Peyer's patch (tissue), 4 donors: Measurements from ENCODE around the gene KRTAP5-2. TPM values are rescaled to one million over a fixed set of nuclear protein-coding genes. Genes with fewer than 3 reads are reported as not detected.
A peak's percentile ranks its signal among the peaks of the same experiment; 100 is the strongest.

Experiments used
- DNase-seq, 3 donors: peaks; one replicate each; pipeline ENCODE4 v3.0.0-alpha.2; 2017 to 2019
- H3K27ac ChIP-seq, 4 donors: fragments of 200-600 bp; sonication (generic); one replicate each; pipeline ENCODE4 v1.5.1; 2016 to 2019
- H3K27me3 ChIP-seq, 2 donors: fragments of 200-600 bp; sonication (generic); one replicate each; pipeline ENCODE4 v1.5.1; 2019
- H3K36me3 ChIP-seq, 3 donors: fragments of 200-600 bp; sonication (generic); one replicate each; pipeline ENCODE4 v1.5.1; 2016 to 2019
- H3K4me1 ChIP-seq, 4 donors: fragments of 200-600 bp; sonication (generic); one replicate each; pipeline ENCODE4 v1.5.1; 2016 to 2019
- H3K4me3 ChIP-seq, 4 donors: fragments of 200-600 bp; sonication (generic); 1 replicate in 3 of 4; 2 replicates in 1 of 4; pipeline ENCODE4 v1.5.1; 2016 to 2019; ENCODE audit warnings: mild to moderate bottlenecking in 1 of 4
- H3K9me3 ChIP-seq, 4 donors: fragments of 200-600 bp; sonication (generic); one replicate each; pipeline ENCODE4 v1.5.1; 2016 to 2019; ENCODE audit warnings: mild to moderate bottlenecking in 1 of 4
- POLR2A ChIP-seq, 2 donors: fragments of 450-650 bp; IDR thresholded peaks; one replicate each; pipeline ENCODE4 v1.5.1; 2017; ENCODE audit warnings: antibody characterized with exemption in 2 of 2, mild to moderate bottlenecking in 2 of 2, moderate library complexity in 2 of 2
- total RNA-seq, 4 donors: library from RNA; depleted of rRNA; stranded (reverse); fragments of >200 nt; gene quantifications; one replicate each; pipeline ENCODE4 v1.1.0, GENCODE V29; 2016
- TF ChIP-seq, protein P1 (sequence below), 6 experiments: fragments of 450-650 bp in 4 of 6; fragments of 200-600 bp in 2 of 6; sonication (generic) in 1 of 6; IDR thresholded peaks; one replicate each; pipeline ENCODE4 v1.5.1; 2017 to 2019; ENCODE audit warnings: antibody characterized with exemption in 6 of 6, mild to moderate bottlenecking in 3 of 6, moderate library complexity in 1 of 6

KRTAP5-2 gene
- total RNA-seq, 4 donors from 2014 or later, result not detected

GRCh38 chr11:1554981-1555712 lies 42.9 kb downstream of the KRTAP5-2 start:
- TF ChIP-seq, protein P1, sequence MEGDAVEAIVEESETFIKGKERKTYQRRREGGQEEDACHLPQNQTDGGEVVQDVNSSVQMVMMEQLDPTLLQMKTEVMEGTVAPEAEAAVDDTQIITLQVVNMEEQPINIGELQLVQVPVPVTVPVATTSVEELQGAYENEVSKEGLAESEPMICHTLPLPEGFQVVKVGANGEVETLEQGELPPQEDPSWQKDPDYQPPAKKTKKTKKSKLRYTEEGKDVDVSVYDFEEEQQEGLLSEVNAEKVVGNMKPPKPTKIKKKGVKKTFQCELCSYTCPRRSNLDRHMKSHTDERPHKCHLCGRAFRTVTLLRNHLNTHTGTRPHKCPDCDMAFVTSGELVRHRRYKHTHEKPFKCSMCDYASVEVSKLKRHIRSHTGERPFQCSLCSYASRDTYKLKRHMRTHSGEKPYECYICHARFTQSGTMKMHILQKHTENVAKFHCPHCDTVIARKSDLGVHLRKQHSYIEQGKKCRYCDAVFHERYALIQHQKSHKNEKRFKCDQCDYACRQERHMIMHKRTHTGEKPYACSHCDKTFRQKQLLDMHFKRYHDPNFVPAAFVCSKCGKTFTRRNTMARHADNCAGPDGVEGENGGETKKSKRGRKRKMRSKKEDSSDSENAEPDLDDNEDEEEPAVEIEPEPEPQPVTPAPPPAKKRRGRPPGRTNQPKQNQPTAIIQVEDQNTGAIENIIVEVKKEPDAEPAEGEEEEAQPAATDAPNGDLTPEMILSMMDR (IDR thresholded peaks at IDR 0.05), result no peak
- TF ChIP-seq POLR2A (IDR thresholded peaks at IDR 0.05), result no peak
- peaks cover 0 to 33% (median 6%) of the 10 kb centered on the region in 4 donors for H3K4me1 ChIP-seq
- H3K27me3 ChIP-seq, result no peaks in the 10 kb centered on the region
- no peak overlapping the region for H3K27ac ChIP-seq
- H3K9me3 ChIP-seq, result no peaks in the 10 kb centered on the region
- no peak for DNase-seq
- peaks cover 0 to 7% (median 0%) of the 10 kb centered on the region in 3 donors for H3K36me3 ChIP-seq
- no peak overlapping the region for H3K4me3 ChIP-seq

DNA sequence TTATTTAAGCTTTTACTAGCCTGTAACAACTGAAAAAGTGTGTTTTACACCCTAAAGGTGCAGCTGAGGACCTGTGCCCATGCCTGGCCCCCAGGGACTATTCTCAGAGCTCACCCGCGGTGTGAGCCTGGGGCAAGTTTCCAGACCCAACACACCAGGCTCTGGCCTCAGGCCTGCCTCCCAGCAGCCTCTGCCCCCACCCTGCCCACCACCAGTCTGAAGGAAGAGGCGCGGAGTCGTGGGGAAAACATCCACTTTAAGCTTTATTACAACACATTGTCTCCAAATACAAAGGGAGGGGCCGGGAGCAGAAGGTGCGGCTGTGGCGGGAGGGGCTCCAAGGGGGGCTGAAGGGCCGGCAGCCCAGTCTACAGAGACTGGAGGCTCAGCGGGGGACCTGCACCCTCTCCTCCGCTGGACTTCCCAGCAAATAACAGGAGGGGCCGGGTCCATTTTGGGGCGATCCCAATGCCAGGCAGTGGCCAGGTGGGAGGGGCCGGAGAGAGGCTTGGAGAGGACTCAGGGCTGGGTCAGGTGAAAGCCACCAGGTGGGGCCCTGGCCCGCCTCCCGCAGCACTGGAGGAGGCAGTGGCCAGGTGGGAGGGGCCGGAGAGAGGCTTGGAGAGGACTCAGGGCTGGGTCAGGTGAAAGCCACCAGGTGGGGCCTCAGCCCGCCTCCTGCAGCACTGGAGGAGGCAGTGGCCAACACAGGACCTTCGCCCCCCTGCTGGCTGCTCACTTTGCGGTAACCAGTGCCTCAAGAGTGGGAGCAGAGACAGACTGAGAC lies 44.1 kb downstream of the KRTAP5-2 start:
- no peak overlapping the region for H3K4me3 ChIP-seq
- TF ChIP-seq, protein P1 (IDR thresholded peaks at IDR 0.05), result peak in 4 of 6 experiments; percentile 24 to 83 (median 64)
- TF ChIP-seq POLR2A (IDR thresholded peaks at IDR 0.05), result no peak
- peak in 2 of 3 donors; percentile 87 to 88 for DNase-seq
- H3K27ac ChIP-seq, result no peak overlapping the region
- peaks cover 0 to 7% (median 0%) of the 10 kb centered on the region in 3 donors for H3K36me3 ChIP-seq
- no peaks in the 10 kb centered on the region for H3K9me3 ChIP-seq
- H3K27me3 ChIP-seq, result no peaks in the 10 kb centered on the region
- H3K4me1 ChIP-seq, result peaks cover 0 to 21% (median 2%) of the 10 kb centered on the region in 4 donors

- H3K4me1 ChIP-seq, result peaks cover 0 to 32% (median 25%) of the 10 kb centered on the region in 4 donors
- peaks cover 0 to 8% of the 10 kb centered on the region in 2 donors for H3K27me3 ChIP-seq
- H3K9me3 ChIP-seq, result no peaks in the 10 kb centered on the region
- H3K4me3 ChIP-seq, result no peak overlapping the region
- H3K27ac ChIP-seq, result peak overlapping the region in 1 of 4 donors; percentile 9
- H3K36me3 ChIP-seq, result no peaks in the 10 kb centered on the region
- DNase-seq, result no peak
- TF ChIP-seq POLR2A (IDR thresholded peaks at IDR 0.05), result no peak
- TF ChIP-seq, protein P1 (IDR thresholded peaks at IDR 0.05), result no peak
Measured at GRCh38 chr11:1549338-1550330, 48.5 kb downstream of the KRTAP5-2 start.

DNA sequence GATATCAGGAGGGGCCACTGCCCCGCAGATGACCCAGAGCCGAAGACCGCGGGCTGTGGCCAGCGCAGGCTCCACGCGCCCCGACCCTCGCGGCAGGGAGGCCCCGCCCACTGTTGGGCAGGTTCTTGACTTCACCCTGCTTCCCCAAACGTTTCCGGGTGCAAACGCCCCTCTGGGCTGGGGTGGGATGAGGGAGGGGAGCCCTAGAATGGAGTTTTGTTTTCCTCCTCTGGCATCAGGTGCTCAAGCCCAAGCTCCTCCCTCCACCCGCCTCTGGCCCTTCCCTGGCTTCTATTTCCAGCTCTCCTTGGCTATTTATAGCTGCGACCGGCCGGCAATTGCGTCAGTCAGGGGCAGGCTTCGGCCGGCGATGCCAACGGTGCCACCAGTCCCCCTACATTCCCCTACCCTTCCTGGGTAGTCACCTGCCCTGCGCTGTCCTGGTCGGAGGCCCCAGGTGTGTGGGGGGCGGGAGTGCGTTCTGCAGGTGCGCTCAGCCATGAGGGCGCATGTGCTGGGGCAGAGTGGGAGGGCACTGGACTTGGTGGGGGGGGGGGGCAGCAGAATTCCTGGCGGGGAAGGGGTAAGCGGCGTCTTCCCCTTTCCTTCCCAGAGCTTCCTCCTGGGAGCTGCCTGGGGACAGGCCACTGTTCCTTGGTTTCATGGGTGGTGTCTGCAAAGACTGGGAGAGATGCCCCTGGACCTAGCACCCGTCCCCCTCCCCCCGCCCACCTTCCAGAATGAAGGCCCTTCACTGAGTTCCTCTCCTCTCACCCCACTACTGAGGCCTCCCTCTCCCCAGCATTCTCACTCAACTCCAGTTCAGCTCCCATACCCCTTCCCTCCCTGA lies 49.6 kb downstream of the KRTAP5-2 start:
- TF ChIP-seq, protein P1 (IDR thresholded peaks at IDR 0.05), result no peak
- peak in 1 of 2 donors; percentile 52 for TF ChIP-seq POLR2A (IDR thresholded peaks at IDR 0.05)
- peaks cover 0 to 8% of the 10 kb centered on the region in 2 donors for H3K27me3 ChIP-seq

More for the DNA sequence above, 49.6 kb downstream of the KRTAP5-2 start:
- Histone ChIP-seq H3K4me1 (peaks cover 0 to 29% (median 25%) of the 10 kb centered on the region in 4 donors), H3K36me3 (no peaks in the 10 kb centered on the region), H3K9me3 (no peaks in the 10 kb centered on the region), H3K4me3 (peak overlapping the region in 3 of 4 donors; percentile 6 to 53 (median 34)), H3K27ac (peak overlapping the region in 2 of 4 donors; percentile 23 to 55)
- peak in 2 of 3 donors; percentile 79 to 80 for DNase-seq
